HEK293 (cell line): ENCODE data around the gene TRAF7.

ENCODE experiments used
- CTCF ChIP-seq: fragments of 450-650 bp; formaldehyde crosslinking; IDR thresholded peaks from 2 replicates; pipeline ENCODE4 v1.5.1; 2016; ENCODE audit warnings: missing biosample characterization, missing genetic modification characterization
- PRDM10 ChIP-seq: fragments of 450-650 bp; formaldehyde crosslinking; IDR thresholded peaks from 2 replicates; pipeline ENCODE4 v1.5.1; 2016; ENCODE audit warnings: missing biosample characterization, missing genetic modification characterization
- TSHZ1 ChIP-seq: fragments of 450-650 bp; formaldehyde crosslinking; IDR thresholded peaks from 2 replicates; pipeline ENCODE4 v1.5.1; 2016; ENCODE audit warnings: missing biosample characterization, missing genetic modification characterization, borderline replicate concordance
- ZBTB20 ChIP-seq: fragments of 450-650 bp; formaldehyde crosslinking; IDR thresholded peaks from 2 replicates; pipeline ENCODE4 v1.5.1; 2016; ENCODE audit warnings: missing biosample characterization, missing genetic modification characterization
- ZBTB26 ChIP-seq: fragments of 450-650 bp; formaldehyde crosslinking; optimal IDR thresholded peaks from 2 replicates; pipeline ENCODE3; 2016; ENCODE audit warnings: missing biosample characterization, mild to moderate bottlenecking, missing genetic modification characterization
- ZFHX2 ChIP-seq: fragments of 450-650 bp; formaldehyde crosslinking; conservative IDR thresholded peaks from 2 replicates; pipeline ENCODE4 v1.5.1; 2016; ENCODE audit warnings: missing biosample characterization, missing genetic modification characterization
- ZFP3 ChIP-seq: fragments of 450-650 bp; formaldehyde crosslinking; IDR thresholded peaks from 2 replicates; pipeline ENCODE4 v1.5.1; 2016; ENCODE audit warnings: low read depth, missing biosample characterization, missing genetic modification characterization
- ZNF2 ChIP-seq: fragments of 450-650 bp; formaldehyde crosslinking; IDR thresholded peaks from 2 replicates; pipeline ENCODE4 v1.5.1; 2016; ENCODE audit warnings: missing biosample characterization, missing genetic modification characterization
- ZNF23 ChIP-seq: fragments of 450-650 bp; formaldehyde crosslinking; IDR thresholded peaks from 2 replicates; pipeline ENCODE4 v1.5.1; 2016; ENCODE audit warnings: missing biosample characterization, missing genetic modification characterization, borderline replicate concordance
- ZNF239 ChIP-seq: fragments of 450-650 bp; formaldehyde crosslinking; IDR thresholded peaks from 2 replicates; pipeline ENCODE4 v1.5.1; 2016; ENCODE audit warnings: missing biosample characterization, missing genetic modification characterization
- ZNF350 ChIP-seq: fragments of 450-650 bp; formaldehyde crosslinking; IDR thresholded peaks from 2 replicates; pipeline ENCODE4 v1.5.0; 2017; ENCODE audit warnings: missing biosample characterization, mild to moderate bottlenecking, missing genetic modification characterization

- TF ChIP-seq ZFP3 (tag by site-specific recombination) (no peak), CTCF (tag by site-specific recombination) (no peak), ZNF239 (tag by site-specific recombination) (no peak), ZFHX2 (tag by site-specific recombination) (no peak), ZBTB26 (no peak), TSHZ1 (tag by site-specific recombination) (no peak), ZBTB20 (tag by site-specific recombination) (no peak), ZNF350 (tag by site-specific recombination) (no peak), PRDM10 (tag by site-specific recombination) (no peak), ZNF2 (no peak), ZNF23 (tag by site-specific recombination) (no peak)
Measured at GRCh38 chr16:2186505-2186904, 30.9 kb downstream of the TRAF7 start.
